HG02981 (cell line): Measurements from ENCODE around the gene PER3.
A peak's percentile ranks its signal among the peaks of the same experiment; 100 is the strongest.

Experiments used
- ATAC-seq: cut with Tn5 transposase; IDR thresholded peaks from one replicate; pipeline ENCODE4 v1.9.1; 2021; ENCODE audit warnings: mild to moderate bottlenecking, moderate library complexity; ENCODE audit not compliant: unreplicated experiment

Gene PER3

GRCh38 chr1:7783826-7784491 is at the start of gene PER3:
Gene PER3 (plus strand): TSS chr1:7784291. CDS start chr1:7784878, 587 bp downstream.
- ATAC-seq: peak; percentile 89

- no peak for ATAC-seq
Measured at GRCh38 chr1:7738044-7738443, 46.0 kb upstream of the PER3 start.

GRCh38 chr1:7743346-7743745 is 40.7 kb upstream of the PER3 start:
- no peak for ATAC-seq

- ATAC-seq: no peak
Measured at GRCh38 chr1:7744882-7745281, 39.2 kb upstream of the PER3 start.

- no peak for ATAC-seq
Measured at GRCh38 chr1:7745783-7746182, 38.3 kb upstream of the PER3 start.

GRCh38 chr1:7747605-7748004 is 36.5 kb upstream of the PER3 start:
- no peak for ATAC-seq

- no peak for ATAC-seq
Measured at GRCh38 chr1:7749126-7749525, 35.0 kb upstream of the PER3 start.

- ATAC-seq: no peak
Measured at GRCh38 chr1:7751174-7751573, 32.9 kb upstream of the PER3 start.

- ATAC-seq: no peak
Measured at GRCh38 chr1:7752512-7753417, 31.3 kb upstream of the PER3 start.

- no peak for ATAC-seq
Measured at GRCh38 chr1:7753641-7754040, 30.4 kb upstream of the PER3 start.

GRCh38 chr1:7754234-7754633 is 29.9 kb upstream of the PER3 start:
- ATAC-seq: no peak

- no peak for ATAC-seq
Measured at GRCh38 chr1:7755448-7755847, 28.6 kb upstream of the PER3 start.

- no peak for ATAC-seq
Measured at GRCh38 chr1:7760245-7760644, 23.8 kb upstream of the PER3 start.

- no peak for ATAC-seq
Measured at GRCh38 chr1:7761103-7761502, 23.0 kb upstream of the PER3 start.

GRCh38 chr1:7767176-7767575 is 16.9 kb upstream of the PER3 start:
- ATAC-seq: no peak

- no peak for ATAC-seq
Measured at GRCh38 chr1:7768583-7768982, 15.5 kb upstream of the PER3 start.

- no peak for ATAC-seq
Measured at GRCh38 chr1:7769673-7770412, 14.2 kb upstream of the PER3 start.

GRCh38 chr1:7770669-7770996 is 13.5 kb upstream of the PER3 start:
- no peak for ATAC-seq

GRCh38 chr1:7770997-7771822 is 12.9 kb upstream of the PER3 start, which contains the start of gene VAMP3:
Gene VAMP3 (plus strand): TSS chr1:7771296. CDS start chr1:7771384, 88 bp downstream.
- ATAC-seq: peak; percentile 71

GRCh38 chr1:7771823-7772299 is 12.2 kb upstream of the PER3 start:
- no peak for ATAC-seq

GRCh38 chr1:7777591-7777990 is 6.5 kb upstream of the PER3 start:
- ATAC-seq: no peak
